ENCODE data around the gene COL7A1. TPM values are rescaled to one million over a fixed set of nuclear protein-coding genes. Genes with fewer than 3 reads are reported as not detected.
A peak's percentile ranks its signal among the peaks of the same experiment; 100 is the strongest.

COL7A1 gene
- total and polyA plus RNA-seq, 2 experiments from 2014 or later = 4.0 to 7.9 TPM

DNA sequence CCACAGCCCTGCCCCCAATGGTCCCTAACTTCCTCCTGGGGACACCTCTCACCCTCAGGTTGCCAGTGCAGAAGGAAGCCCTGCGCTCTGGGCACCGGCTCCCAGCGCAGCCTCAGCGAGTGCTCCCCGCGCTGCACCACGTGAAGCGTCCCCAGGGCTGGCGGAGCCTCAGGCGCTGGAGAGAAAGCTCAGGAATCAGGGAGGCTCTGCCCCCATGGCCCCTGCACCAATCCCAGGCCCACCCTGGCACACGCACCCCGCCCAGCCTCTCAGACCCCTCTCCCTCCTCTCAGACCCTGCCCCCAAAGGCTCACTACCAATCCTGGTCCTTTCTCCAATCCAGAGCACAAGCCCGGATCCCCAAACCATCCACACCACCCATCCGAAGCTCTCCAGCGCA lies 6.9 kb downstream of the COL7A1 start:
- Histone ChIP-seq H3K4me2 (no peak overlapping the region), H3K79me2 (replicated peaks; ENCODE audit: insufficient read depth) (no peaks in the 10 kb centered on the region), H3K27me3 (ENCODE audit: insufficient read depth) (no peaks in the 10 kb centered on the region), H3K4me3 (no peak overlapping the region), H3K36me3 (ENCODE audit: insufficient read depth) (no peaks in the 10 kb centered on the region), H3K27ac (ENCODE audit: low read depth) (no peak overlapping the region), H2AFZ (0 out of 2 replicates have a peak overlapping the region, but pooled peaks have one; percentile 66), H4K20me1 (replicated peaks; ENCODE audit: insufficient read depth) (no peaks in the 10 kb centered on the region), H3F3A (replicated peaks; ENCODE audit: low read depth) (no peaks in the 10 kb centered on the region), H3K4me1 (ENCODE audit: insufficient read depth) (no peaks in the 10 kb centered on the region), H3K9me2 (ENCODE audit: insufficient read depth) (no peaks in the 10 kb centered on the region)
- Mint-ChIP-seq H3K36me3 (ENCODE audit: low read depth) (no peaks in the 10 kb centered on the region; the same call in 2 of the 3 replicates), H3K9me3 (no peaks in the 10 kb centered on the region; the same call in 2 of the 3 replicates), H3K27me3 (ENCODE audit: insufficient read depth, low read depth, poor library complexity) (peaks cover 6% of the 10 kb centered on the region), H3K4me1 (peaks cover 8% of the 10 kb centered on the region; the same call in 2 of the 3 replicates), H3K27ac (no peak overlapping the region), H3K4me3 (peak overlapping the region; percentile 20; the same call in 1 of the 3 replicates)
- DNase-seq (ENCODE audit: low spot score) (peak; percentile 40), ATAC-seq (peak; percentile 68)
- TF ChIP-seq, protein P1, sequence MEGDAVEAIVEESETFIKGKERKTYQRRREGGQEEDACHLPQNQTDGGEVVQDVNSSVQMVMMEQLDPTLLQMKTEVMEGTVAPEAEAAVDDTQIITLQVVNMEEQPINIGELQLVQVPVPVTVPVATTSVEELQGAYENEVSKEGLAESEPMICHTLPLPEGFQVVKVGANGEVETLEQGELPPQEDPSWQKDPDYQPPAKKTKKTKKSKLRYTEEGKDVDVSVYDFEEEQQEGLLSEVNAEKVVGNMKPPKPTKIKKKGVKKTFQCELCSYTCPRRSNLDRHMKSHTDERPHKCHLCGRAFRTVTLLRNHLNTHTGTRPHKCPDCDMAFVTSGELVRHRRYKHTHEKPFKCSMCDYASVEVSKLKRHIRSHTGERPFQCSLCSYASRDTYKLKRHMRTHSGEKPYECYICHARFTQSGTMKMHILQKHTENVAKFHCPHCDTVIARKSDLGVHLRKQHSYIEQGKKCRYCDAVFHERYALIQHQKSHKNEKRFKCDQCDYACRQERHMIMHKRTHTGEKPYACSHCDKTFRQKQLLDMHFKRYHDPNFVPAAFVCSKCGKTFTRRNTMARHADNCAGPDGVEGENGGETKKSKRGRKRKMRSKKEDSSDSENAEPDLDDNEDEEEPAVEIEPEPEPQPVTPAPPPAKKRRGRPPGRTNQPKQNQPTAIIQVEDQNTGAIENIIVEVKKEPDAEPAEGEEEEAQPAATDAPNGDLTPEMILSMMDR (conservative IDR thresholded peaks at IDR 0.05; ENCODE audit: low read depth in 2 of 2) = no peak
- TF ChIP-seq ZNF331 (CRISPR knock-in tag; IDR thresholded peaks at IDR 0.05; ENCODE audit: low read depth) (no peak), ZNF114 (CRISPR knock-in tag; IDR thresholded peaks at IDR 0.05) (no peak), EZH2 (IDR thresholded peaks at IDR 0.05; ENCODE audit: low read depth, unreplicated experiment) (no peak), POLR2AphosphoS5 (IDR thresholded peaks at IDR 0.05; ENCODE audit: low read depth) (no peak), STAT1 (IDR thresholded peaks at IDR 0.05; ENCODE audit: unreplicated experiment) (no peak)
- TF ChIP-seq, protein P2, sequence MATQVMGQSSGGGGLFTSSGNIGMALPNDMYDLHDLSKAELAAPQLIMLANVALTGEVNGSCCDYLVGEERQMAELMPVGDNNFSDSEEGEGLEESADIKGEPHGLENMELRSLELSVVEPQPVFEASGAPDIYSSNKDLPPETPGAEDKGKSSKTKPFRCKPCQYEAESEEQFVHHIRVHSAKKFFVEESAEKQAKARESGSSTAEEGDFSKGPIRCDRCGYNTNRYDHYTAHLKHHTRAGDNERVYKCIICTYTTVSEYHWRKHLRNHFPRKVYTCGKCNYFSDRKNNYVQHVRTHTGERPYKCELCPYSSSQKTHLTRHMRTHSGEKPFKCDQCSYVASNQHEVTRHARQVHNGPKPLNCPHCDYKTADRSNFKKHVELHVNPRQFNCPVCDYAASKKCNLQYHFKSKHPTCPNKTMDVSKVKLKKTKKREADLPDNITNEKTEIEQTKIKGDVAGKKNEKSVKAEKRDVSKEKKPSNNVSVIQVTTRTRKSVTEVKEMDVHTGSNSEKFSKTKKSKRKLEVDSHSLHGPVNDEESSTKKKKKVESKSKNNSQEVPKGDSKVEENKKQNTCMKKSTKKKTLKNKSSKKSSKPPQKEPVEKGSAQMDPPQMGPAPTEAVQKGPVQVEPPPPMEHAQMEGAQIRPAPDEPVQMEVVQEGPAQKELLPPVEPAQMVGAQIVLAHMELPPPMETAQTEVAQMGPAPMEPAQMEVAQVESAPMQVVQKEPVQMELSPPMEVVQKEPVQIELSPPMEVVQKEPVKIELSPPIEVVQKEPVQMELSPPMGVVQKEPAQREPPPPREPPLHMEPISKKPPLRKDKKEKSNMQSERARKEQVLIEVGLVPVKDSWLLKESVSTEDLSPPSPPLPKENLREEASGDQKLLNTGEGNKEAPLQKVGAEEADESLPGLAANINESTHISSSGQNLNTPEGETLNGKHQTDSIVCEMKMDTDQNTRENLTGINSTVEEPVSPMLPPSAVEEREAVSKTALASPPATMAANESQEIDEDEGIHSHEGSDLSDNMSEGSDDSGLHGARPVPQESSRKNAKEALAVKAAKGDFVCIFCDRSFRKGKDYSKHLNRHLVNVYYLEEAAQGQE (IDR thresholded peaks at IDR 0.05; ENCODE audit: unreplicated experiment) = no peak
- TF ChIP-seq, protein P3, sequence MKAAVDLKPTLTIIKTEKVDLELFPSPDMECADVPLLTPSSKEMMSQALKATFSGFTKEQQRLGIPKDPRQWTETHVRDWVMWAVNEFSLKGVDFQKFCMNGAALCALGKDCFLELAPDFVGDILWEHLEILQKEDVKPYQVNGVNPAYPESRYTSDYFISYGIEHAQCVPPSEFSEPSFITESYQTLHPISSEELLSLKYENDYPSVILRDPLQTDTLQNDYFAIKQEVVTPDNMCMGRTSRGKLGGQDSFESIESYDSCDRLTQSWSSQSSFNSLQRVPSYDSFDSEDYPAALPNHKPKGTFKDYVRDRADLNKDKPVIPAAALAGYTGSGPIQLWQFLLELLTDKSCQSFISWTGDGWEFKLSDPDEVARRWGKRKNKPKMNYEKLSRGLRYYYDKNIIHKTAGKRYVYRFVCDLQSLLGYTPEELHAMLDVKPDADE (IDR thresholded peaks at IDR 0.05) = no peak

DNA sequence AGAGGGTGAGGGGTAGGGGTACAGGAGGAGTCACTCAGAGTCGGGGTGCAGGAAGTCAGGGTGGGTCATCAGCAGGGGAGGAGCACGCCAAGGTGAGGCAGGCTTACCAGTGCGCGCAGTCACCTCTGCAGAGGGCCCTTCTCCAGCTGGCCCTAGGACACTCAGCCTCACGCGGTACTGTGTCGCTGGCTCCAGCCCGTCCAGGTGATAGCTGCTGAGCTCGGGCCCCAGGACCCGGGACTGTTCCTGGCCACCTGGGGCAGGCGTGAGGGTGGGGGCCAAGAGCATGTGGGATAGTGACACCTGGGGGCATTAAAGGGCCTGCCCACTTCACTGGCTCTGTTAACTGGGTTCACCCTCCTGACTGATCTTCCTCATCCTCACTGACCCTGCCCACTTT lies 7.4 kb downstream of the COL7A1 start:
- Histone ChIP-seq H3F3A (replicated peaks; ENCODE audit: low read depth) (no peaks in the 10 kb centered on the region), H3K27ac (ENCODE audit: low read depth) (no peak overlapping the region), H3K79me2 (replicated peaks; ENCODE audit: insufficient read depth) (no peaks in the 10 kb centered on the region), H3K4me1 (ENCODE audit: insufficient read depth) (no peaks in the 10 kb centered on the region), H3K36me3 (ENCODE audit: insufficient read depth) (no peaks in the 10 kb centered on the region), H3K9me2 (ENCODE audit: insufficient read depth) (no peaks in the 10 kb centered on the region), H3K4me2 (no peak overlapping the region), H3K4me3 (no peak overlapping the region), H4K20me1 (replicated peaks; ENCODE audit: insufficient read depth) (no peaks in the 10 kb centered on the region), H2AFZ (no peak overlapping the region), H3K27me3 (ENCODE audit: insufficient read depth) (no peaks in the 10 kb centered on the region)
- no peaks in the 10 kb centered on the region; the same call in 2 of the 3 replicates for H3K9me3 Mint-ChIP-seq
- no peak overlapping the region for H3K27ac Mint-ChIP-seq
- DNase-seq (ENCODE audit: low spot score) = no peak
- H3K4me1 Mint-ChIP-seq = peaks cover 8% of the 10 kb centered on the region; the same call in 2 of the 3 replicates
- peaks cover 6% of the 10 kb centered on the region for H3K27me3 Mint-ChIP-seq (ENCODE audit: insufficient read depth, low read depth, poor library complexity)
- H3K36me3 Mint-ChIP-seq (ENCODE audit: low read depth) = no peaks in the 10 kb centered on the region; the same call in 2 of the 3 replicates
- peak overlapping the region; percentile 20; the same call in 1 of the 3 replicates for H3K4me3 Mint-ChIP-seq
- no peak; the same call in 1 of the 3 replicates for ATAC-seq
- no peak for TF ChIP-seq EZH2 (IDR thresholded peaks at IDR 0.05; ENCODE audit: low read depth, unreplicated experiment)
- TF ChIP-seq ZNF331 (CRISPR knock-in tag; IDR thresholded peaks at IDR 0.05; ENCODE audit: low read depth) = no peak
- no peak for TF ChIP-seq STAT1 (IDR thresholded peaks at IDR 0.05; ENCODE audit: unreplicated experiment)
- TF ChIP-seq, protein P2 (IDR thresholded peaks at IDR 0.05; ENCODE audit: unreplicated experiment) = no peak
- no peak for TF ChIP-seq ZNF114 (CRISPR knock-in tag; IDR thresholded peaks at IDR 0.05)
- TF ChIP-seq POLR2AphosphoS5 (IDR thresholded peaks at IDR 0.05; ENCODE audit: low read depth) = no peak
- no peak for TF ChIP-seq JUNB (IDR thresholded peaks at IDR 0.05; ENCODE audit: unreplicated experiment)
